Measurements from ENCODE around the gene PODNL1.

- TF ChIP-seq CTCF (IDR thresholded peaks at IDR 0.05) (no peak), POLR2A (IDR thresholded peaks at IDR 0.05) (no peak)
Measured at GRCh38 chr19:13982773-13983172, 44.6 kb upstream of the PODNL1 start.

Measured in Peyer's patch (tissue), 4 donors.